Esophagus muscularis mucosa (tissue), 3 donors: Measurements from ENCODE around the gene CCR8.
"Not testable (repeated sequence)": the region's sequence is repeated elsewhere in the genome, so short reads cannot be mapped to it uniquely, and the experiment has no call there.

Experiments used
- POLR2A ChIP-seq: fragments of 450-650 bp; IDR thresholded peaks from one replicate; pipeline ENCODE4 v1.6.1; 2017; ENCODE audit warnings: antibody characterized with exemption, moderate library complexity, mild to moderate bottlenecking, low read depth
- POLR2AphosphoS5 ChIP-seq, 2 donors: sonication (generic); formaldehyde crosslinking; IDR thresholded peaks; one replicate each; pipeline ENCODE4 v1.6.1; 2017; ENCODE audit warnings: antibody characterized with exemption in 2 of 2
- TF ChIP-seq, protein P1 (sequence below), 3 experiments: fragments of 200-600 bp in 2 of 3; fragments of 450-650 bp in 1 of 3; sonication (generic) in 2 of 3; IDR thresholded peaks; one replicate each; pipeline ENCODE4 v1.5.1; 2017 to 2019; ENCODE audit warnings: antibody characterized with exemption in 3 of 3, mild to moderate bottlenecking in 2 of 3, moderate library complexity in 1 of 3

DNA sequence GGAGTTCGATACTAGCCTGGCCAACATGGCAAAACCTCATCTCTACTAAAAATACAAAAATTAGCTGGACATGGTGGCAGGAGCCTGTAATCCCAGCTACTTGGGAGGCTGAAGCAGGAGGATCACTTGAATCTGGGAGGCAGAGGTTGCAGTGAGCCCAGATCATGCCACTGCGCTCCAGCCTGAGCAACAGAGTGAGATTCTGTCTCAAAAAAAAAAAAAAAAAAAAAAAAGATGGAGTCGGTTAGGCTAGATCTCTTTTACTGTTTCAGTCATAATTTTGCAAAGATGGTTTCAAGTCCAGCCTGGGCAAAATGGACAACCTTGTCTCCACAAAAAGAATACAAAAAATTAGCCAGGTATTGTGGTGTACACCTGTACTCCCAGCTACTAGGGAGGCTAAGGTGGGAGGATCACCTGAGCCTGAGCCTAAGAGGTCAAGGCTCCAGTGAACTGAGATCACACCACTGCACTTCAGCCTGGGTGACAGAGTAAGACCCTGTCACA, 7.2 kb upstream of the CCR8 start:
- TF ChIP-seq POLR2AphosphoS5 (IDR thresholded peaks at IDR 0.05); POLR2A: not testable (repeated sequence)
- TF ChIP-seq, protein P1, sequence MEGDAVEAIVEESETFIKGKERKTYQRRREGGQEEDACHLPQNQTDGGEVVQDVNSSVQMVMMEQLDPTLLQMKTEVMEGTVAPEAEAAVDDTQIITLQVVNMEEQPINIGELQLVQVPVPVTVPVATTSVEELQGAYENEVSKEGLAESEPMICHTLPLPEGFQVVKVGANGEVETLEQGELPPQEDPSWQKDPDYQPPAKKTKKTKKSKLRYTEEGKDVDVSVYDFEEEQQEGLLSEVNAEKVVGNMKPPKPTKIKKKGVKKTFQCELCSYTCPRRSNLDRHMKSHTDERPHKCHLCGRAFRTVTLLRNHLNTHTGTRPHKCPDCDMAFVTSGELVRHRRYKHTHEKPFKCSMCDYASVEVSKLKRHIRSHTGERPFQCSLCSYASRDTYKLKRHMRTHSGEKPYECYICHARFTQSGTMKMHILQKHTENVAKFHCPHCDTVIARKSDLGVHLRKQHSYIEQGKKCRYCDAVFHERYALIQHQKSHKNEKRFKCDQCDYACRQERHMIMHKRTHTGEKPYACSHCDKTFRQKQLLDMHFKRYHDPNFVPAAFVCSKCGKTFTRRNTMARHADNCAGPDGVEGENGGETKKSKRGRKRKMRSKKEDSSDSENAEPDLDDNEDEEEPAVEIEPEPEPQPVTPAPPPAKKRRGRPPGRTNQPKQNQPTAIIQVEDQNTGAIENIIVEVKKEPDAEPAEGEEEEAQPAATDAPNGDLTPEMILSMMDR (IDR thresholded peaks at IDR 0.05) = not testable (repeated sequence)
